H9 (cell line): Measurements from ENCODE around the gene CALCA. TPM values are rescaled to one million over a fixed set of nuclear protein-coding genes. Genes with fewer than 3 reads are reported as not detected.

ENCODE experiments used
- DNase-seq: peaks from one replicate; pipeline ENCODE4 v3.0.0-alpha.2; 2017
- H2AFZ ChIP-seq: one replicate; pipeline ENCODE4 v1.6.1; 2013; ENCODE audit warnings: mild to moderate bottlenecking, low read length, control low read depth, moderate library complexity
- H2AK5ac ChIP-seq: 2 replicates; pipeline ENCODE4 v1.6.1; 2013; ENCODE audit warnings: low read length, control low read depth, mixed read lengths; ENCODE audit not compliant: insufficient read length
- H2BK120ac ChIP-seq: one replicate; pipeline ENCODE4 v1.6.1; 2013; ENCODE audit warnings: low read depth, mild to moderate bottlenecking, low read length, control low read depth, inconsistent platforms; ENCODE audit not compliant: poor library complexity, severe bottlenecking
- H2BK12ac ChIP-seq: 2 replicates; pipeline ENCODE4 v1.6.1; 2013; ENCODE audit warnings: low read length, control low read depth, mixed read lengths, low read depth; ENCODE audit not compliant: insufficient read length
- H2BK15ac ChIP-seq: 2 replicates; pipeline ENCODE4 v1.6.1; 2013; ENCODE audit warnings: low read depth, low read length, control low read depth
- H2BK20ac ChIP-seq: one replicate; pipeline ENCODE4 v1.6.1; 2013; ENCODE audit warnings: low read depth, mild to moderate bottlenecking, low read length, control low read depth, inconsistent platforms; ENCODE audit not compliant: poor library complexity, severe bottlenecking
- H2BK5ac ChIP-seq: 2 replicates; pipeline ENCODE4 v1.6.1; 2013; ENCODE audit warnings: low read length, control low read depth, mixed read lengths; ENCODE audit not compliant: insufficient read length
- H3K14ac ChIP-seq: 2 replicates; pipeline ENCODE4 v1.6.1; 2013; ENCODE audit warnings: low read length, control low read depth; ENCODE audit not compliant: insufficient read depth
- H3K18ac ChIP-seq: 2 replicates; pipeline ENCODE4 v1.6.1; 2013; ENCODE audit warnings: low read depth, mild to moderate bottlenecking, mixed read lengths, low read length, control low read depth; ENCODE audit not compliant: insufficient read length
- H3K23ac ChIP-seq: 2 replicates; pipeline ENCODE4 v1.6.1; 2013; ENCODE audit warnings: low read length, control low read depth, mixed read lengths, low read depth; ENCODE audit not compliant: insufficient read length
- H3K23me2 ChIP-seq: 2 replicates; pipeline ENCODE4 v1.6.1; 2013; ENCODE audit warnings: low read depth, mild to moderate bottlenecking, mixed read lengths, low read length, control low read depth; ENCODE audit not compliant: insufficient read length, poor library complexity, severe bottlenecking
- H3K27ac ChIP-seq: 2 replicates; pipeline ENCODE4 v1.5.1; 2013; ENCODE audit warnings: low read length, control low read depth, mixed read lengths, low read depth; ENCODE audit not compliant: insufficient read length
- H3K27me3 ChIP-seq: 2 replicates; pipeline ENCODE4 v1.6.1; 2013; ENCODE audit warnings: low read length, control low read depth, inconsistent platforms; ENCODE audit not compliant: insufficient read depth
- H3K4ac ChIP-seq: 2 replicates; pipeline ENCODE4 v1.6.1; 2013; ENCODE audit warnings: low read depth, mild to moderate bottlenecking, control low read depth, inconsistent platforms, low read length, moderate library complexity
- H3K4me1 ChIP-seq: 2 replicates; pipeline ENCODE4 v1.6.1; 2013; ENCODE audit warnings: low read length, control low read depth, inconsistent platforms; ENCODE audit not compliant: insufficient read depth
- H3K4me2 ChIP-seq: 2 replicates; pipeline ENCODE4 v1.6.1; 2013; ENCODE audit warnings: low read length, control low read depth, mixed read lengths; ENCODE audit not compliant: insufficient read length, insufficient read depth
- H3K56ac ChIP-seq: 2 replicates; pipeline ENCODE4 v1.6.1; 2013; ENCODE audit warnings: low read depth, mild to moderate bottlenecking, mixed read lengths, low read length, control low read depth; ENCODE audit not compliant: insufficient read length
- H3K79me1 ChIP-seq: 2 replicates; pipeline ENCODE4 v1.6.1; 2013; ENCODE audit warnings: low read depth, mild to moderate bottlenecking, moderate library complexity, low read length, control low read depth, inconsistent platforms; ENCODE audit not compliant: insufficient read depth, poor library complexity, severe bottlenecking
- H3K79me2 ChIP-seq: 2 replicates; pipeline ENCODE4 v1.6.1; 2013; ENCODE audit warnings: low read length, control low read depth, inconsistent platforms; ENCODE audit not compliant: insufficient read depth
- H3K9ac ChIP-seq: 2 replicates; pipeline ENCODE4 v1.6.1; 2013; ENCODE audit warnings: low read length, control low read depth, mixed read lengths; ENCODE audit not compliant: insufficient read length; ENCODE audit errors: extremely low read depth
- H3K9me3 ChIP-seq: one replicate; pipeline ENCODE4 v1.6.1; 2013; ENCODE audit warnings: low read depth, low read length, inconsistent platforms; ENCODE audit not compliant: control insufficient read depth
- H3T11ph ChIP-seq: one replicate; pipeline ENCODE4 v1.6.1; 2013; ENCODE audit warnings: mild to moderate bottlenecking, low read length, control low read depth, inconsistent platforms
- H4K20me1 ChIP-seq: one replicate; pipeline ENCODE4 v1.6.1; 2013; ENCODE audit not compliant: control insufficient read depth, insufficient read length, insufficient read depth
- H4K5ac ChIP-seq: 2 replicates; pipeline ENCODE4 v1.6.1; 2013; ENCODE audit warnings: low read depth, mild to moderate bottlenecking, mixed read lengths, low read length, control low read depth; ENCODE audit not compliant: insufficient read length
- H4K8ac ChIP-seq: replicated peaks from 2 replicates; pipeline ENCODE4 v1.6.1; 2013; ENCODE audit warnings: low read length, control low read depth, mixed read lengths, low read depth; ENCODE audit not compliant: insufficient read length
- H4K91ac ChIP-seq: 2 replicates; pipeline ENCODE4 v1.6.1; 2013; ENCODE audit warnings: low read depth, mild to moderate bottlenecking, moderate library complexity, mixed read lengths, low read length, control low read depth; ENCODE audit not compliant: insufficient read length
- H3K27ac Mint-ChIP-seq, 3 experiments: 2 replicates in 2 of 3; 3 replicates in 1 of 3; pipeline ENCODE4 v1.8.0; 2020 to 2021; ENCODE audit warnings: mixed read lengths in 3 of 3, mild to moderate bottlenecking in 1 of 3, moderate library complexity in 1 of 3
- H3K27me3 Mint-ChIP-seq: 2 replicates; pipeline ENCODE4 v1.8.0; 2021; ENCODE audit warnings: low read depth, mild to moderate bottlenecking, moderate library complexity, mixed read lengths
- H3K36me3 Mint-ChIP-seq, 3 experiments: 2 replicates in 2 of 3; 3 replicates in 1 of 3; pipeline ENCODE4 v1.8.0; 2020 to 2021; ENCODE audit warnings: low read depth in 3 of 3, mixed read lengths in 3 of 3; ENCODE audit not compliant: insufficient read depth in 1 of 3
- H3K4me1 Mint-ChIP-seq, 2 experiments: 2 replicates each; pipeline ENCODE4 v1.8.0; 2020; ENCODE audit warnings: mixed read lengths in 2 of 2
- H3K4me3 Mint-ChIP-seq, 2 experiments: 2 replicates in 1 of 2; 3 replicates in 1 of 2; pipeline ENCODE4 v1.8.0; 2020 to 2021; ENCODE audit warnings: mild to moderate bottlenecking in 2 of 2, mixed read lengths in 2 of 2, moderate library complexity in 1 of 2
- H3K9me3 Mint-ChIP-seq, 2 experiments: 2 replicates in 1 of 2; 3 replicates in 1 of 2; pipeline ENCODE4 v1.8.0; 2020; ENCODE audit warnings: mild to moderate bottlenecking in 2 of 2, mixed read lengths in 2 of 2, moderate library complexity in 1 of 2
- WGBS: extraction: QIAGEN DNeasy Blood & Tissue Kit; methylation state at CpG from one replicate; pipeline ENCODE4 v1.1.7; 2013; ENCODE audit warnings: missing lambda C conversion rate, low lambda C conversion rate, mixed read lengths; ENCODE audit not compliant: insufficient read length; ENCODE audit errors: extremely low coverage; 5-methylcytosine and 5-hydroxymethylcytosine counted together
- total RNA-seq: library from RNA; stranded (reverse); gene quantifications from 2 replicates; pipeline ENCODE4 v1.2.1, GENCODE V29; 2021
- TF ChIP-seq, protein P1 (sequence below): fragments of 200-600 bp; sonication (generic); conservative IDR thresholded peaks from 3 replicates; pipeline ENCODE4 v1.8.0; 2021; ENCODE audit warnings: antibody characterized with exemption, mild to moderate bottlenecking

The CALCA gene
- total RNA-seq, 1 experiment from 2014 or later, result not detected

DNA sequence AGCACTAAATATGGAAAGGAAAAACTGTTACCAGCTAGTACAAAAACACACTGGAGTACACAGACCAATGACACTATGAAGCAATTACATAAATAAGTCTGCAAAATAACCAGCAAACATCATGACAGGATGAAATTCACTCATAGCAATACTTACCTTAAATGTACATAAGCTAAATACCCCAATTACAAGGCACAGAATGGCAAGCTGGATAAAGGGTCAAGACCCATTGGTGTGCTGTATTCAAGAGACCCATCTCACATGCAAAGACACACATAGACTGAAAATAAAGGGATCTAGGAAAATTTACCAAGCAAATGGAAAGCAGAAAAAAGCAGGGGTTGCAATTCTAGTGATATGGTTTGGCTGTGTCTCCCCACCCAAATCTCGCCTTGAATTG lies 44.0 kb upstream of the CALCA start:
- H4K91ac ChIP-seq, result no peak overlapping the region
- H3K4me3 Mint-ChIP-seq, result no peak overlapping the region

More for the DNA sequence above, 44.0 kb upstream of the CALCA start:
- Histone ChIP-seq H2AFZ (no peak overlapping the region), H3K23me2 (no peaks in the 10 kb centered on the region), H3K27ac (no peak overlapping the region), H3K79me1 (no peaks in the 10 kb centered on the region), H3K18ac (no peak overlapping the region), H2BK120ac (no peak overlapping the region), H3T11ph (no peak overlapping the region), H4K5ac (no peak overlapping the region), H2BK12ac (no peak overlapping the region), H3K4me2 (no peak overlapping the region), H2AK5ac (no peak overlapping the region), H2BK20ac (no peak overlapping the region), H2BK5ac (no peak overlapping the region), H3K56ac (no peak overlapping the region), H3K79me2 (no peaks in the 10 kb centered on the region), H3K9ac (no peak overlapping the region), H4K8ac (no peak overlapping the region), H3K9me3 (no peaks in the 10 kb centered on the region), H3K4ac (no peak overlapping the region), H3K14ac (no peak overlapping the region), H3K27me3 (no peaks in the 10 kb centered on the region; the same call in 1 of the 2 replicates), H4K20me1 (no peaks in the 10 kb centered on the region), H2BK15ac (no peak overlapping the region), H3K23ac (no peak overlapping the region), H3K4me1 (no peaks in the 10 kb centered on the region)
- DNase-seq, result no peak
- H3K27ac Mint-ChIP-seq, result no peak overlapping the region
- WGBS, result no CpG with 5 or more reads among the region's 1 CpG
- H3K36me3 Mint-ChIP-seq, result peaks cover 0 to 5% (median 4%) of the 10 kb centered on the region in 3 experiments; a peak in 5 of 7 replicates
- H3K9me3 Mint-ChIP-seq, result peaks cover 26 to 35% of the 10 kb centered on the region in 2 experiments
- TF ChIP-seq, protein P1, sequence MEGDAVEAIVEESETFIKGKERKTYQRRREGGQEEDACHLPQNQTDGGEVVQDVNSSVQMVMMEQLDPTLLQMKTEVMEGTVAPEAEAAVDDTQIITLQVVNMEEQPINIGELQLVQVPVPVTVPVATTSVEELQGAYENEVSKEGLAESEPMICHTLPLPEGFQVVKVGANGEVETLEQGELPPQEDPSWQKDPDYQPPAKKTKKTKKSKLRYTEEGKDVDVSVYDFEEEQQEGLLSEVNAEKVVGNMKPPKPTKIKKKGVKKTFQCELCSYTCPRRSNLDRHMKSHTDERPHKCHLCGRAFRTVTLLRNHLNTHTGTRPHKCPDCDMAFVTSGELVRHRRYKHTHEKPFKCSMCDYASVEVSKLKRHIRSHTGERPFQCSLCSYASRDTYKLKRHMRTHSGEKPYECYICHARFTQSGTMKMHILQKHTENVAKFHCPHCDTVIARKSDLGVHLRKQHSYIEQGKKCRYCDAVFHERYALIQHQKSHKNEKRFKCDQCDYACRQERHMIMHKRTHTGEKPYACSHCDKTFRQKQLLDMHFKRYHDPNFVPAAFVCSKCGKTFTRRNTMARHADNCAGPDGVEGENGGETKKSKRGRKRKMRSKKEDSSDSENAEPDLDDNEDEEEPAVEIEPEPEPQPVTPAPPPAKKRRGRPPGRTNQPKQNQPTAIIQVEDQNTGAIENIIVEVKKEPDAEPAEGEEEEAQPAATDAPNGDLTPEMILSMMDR, result no peak
- H3K27me3 Mint-ChIP-seq, result no peaks in the 10 kb centered on the region; the same call in 1 of the 2 replicates
- H3K4me1 Mint-ChIP-seq, result no peaks in the 10 kb centered on the region
